DMS114 treated with DMSO at 0.1 percent for 48 hours (cell line): ENCODE measurements around the gene TMEM239.
"Not testable (repeated sequence)": the region's sequence is repeated elsewhere in the genome, so short reads cannot be mapped to it uniquely, and the experiment has no call there.

Experiments used
- DNase-seq: peaks from one replicate; lab custom pipeline; 2025; ENCODE audit not compliant: unreplicated experiment; lab: John Stamatoyannopoulos, UW

The TMEM239 gene

DNA sequence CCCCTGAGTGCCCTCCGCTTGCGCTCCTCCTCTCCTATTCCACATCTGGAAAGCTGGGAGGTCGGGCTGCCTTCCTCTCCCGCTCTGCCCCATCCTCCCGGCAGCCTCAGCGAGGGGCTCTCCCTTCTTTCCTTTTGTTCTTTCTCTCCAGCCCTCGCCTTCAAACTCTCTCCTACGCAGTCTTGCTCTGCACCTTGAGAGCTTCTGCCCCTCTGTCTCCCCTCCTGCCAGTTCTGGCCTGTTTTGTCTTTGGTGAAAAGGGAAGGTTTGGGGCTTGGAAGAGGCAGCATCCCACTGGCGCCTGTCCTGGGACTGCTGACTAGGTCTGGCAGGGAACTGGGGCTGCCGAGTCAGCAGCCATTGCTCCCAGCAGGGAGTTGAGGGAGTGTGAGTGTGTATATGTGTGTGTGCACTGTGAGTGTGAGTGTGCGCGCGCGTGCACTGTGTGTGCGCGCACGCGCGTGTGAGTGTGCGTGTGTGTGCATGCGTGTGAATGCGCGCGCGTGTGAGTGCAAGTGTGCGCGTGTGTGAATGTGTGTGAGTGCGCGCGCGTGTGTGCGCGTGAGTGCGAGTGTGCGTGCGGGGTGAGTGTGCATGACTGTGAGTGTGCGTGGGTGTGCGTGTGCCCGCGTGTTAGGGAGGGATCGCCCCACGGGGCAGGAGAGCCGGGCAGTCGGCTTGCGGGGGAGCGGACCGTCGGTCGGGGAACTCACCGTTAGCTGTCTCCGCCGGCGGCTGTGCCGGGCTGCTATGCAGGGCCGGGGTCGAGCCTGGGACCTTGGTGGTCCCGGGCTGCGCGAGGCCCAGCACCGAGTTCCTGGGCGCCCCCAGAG lies 16.3 kb upstream of the TMEM239 start:
- DNase-seq, result no peak

- no peak for DNase-seq
Observed at GRCh38 chr20:2800521-2801285, 15.5 kb upstream of the TMEM239 start, which contains the start of gene CPXM1. Gene CPXM1 (minus strand): TSS chr20:2800627. CDS start chr20:2800572, 55 bp downstream.

DNA sequence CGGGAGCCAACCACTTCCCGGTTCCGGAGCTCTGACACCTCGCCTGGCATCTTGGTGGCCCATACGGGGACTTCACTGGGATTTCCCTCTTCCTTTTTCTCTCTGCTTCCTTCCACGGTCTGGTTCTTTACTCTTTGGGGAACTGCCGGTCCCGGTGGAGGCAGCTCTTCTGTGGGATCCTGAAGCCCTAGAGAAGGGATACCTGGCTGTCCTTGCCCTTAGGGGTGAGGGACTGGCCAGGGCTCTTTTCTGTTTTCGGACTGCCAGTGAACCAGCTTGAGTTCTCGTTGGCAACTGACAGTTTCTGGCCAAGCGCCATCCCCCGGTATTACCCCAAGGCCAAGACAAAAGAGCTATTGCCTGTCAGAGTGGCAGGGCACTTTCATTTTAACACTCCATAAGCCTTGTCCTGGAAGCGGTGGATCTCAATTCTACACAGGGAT lies 14.9 kb upstream of the TMEM239 start:
- no peak for DNase-seq

- no peak for DNase-seq
Observed at GRCh38 chr20:2804041-2804828, 11.9 kb upstream of the TMEM239 start.

- no peak for DNase-seq
Observed at GRCh38 chr20:2804852-2805688, 11.1 kb upstream of the TMEM239 start.

DNA sequence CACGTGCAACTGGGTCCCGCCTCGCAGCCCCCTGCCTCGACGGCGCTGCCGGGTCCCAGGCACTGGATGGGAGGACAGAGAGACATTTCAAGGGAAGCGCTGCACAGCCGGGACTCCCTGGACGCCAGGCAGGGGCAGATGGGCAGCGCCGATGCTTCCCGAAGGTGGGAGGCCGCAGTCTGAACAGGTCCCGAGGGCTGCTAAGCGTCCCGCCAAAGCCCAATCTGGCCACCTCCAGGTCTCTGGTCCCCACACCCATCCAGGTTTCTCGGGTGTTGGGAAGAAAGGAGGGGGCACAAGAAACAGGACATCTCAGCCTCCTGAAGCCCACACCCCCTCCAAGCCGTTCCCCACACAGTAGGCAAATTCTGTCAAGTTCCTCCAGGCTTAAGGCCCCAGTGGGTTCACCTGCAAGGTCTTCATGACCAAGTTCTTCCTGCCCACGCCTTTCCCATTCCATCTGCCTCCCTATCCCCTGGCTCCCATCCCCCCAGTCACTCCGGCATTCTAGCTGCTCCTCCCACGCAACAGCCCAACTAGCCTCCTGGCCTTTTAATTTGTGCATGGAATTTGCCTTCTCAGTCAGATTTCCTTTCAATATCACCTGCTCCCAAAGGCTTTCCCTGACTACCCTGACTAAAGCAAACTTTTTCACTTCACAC lies 10.3 kb upstream of the TMEM239 start:
- no peak for DNase-seq

DNA sequence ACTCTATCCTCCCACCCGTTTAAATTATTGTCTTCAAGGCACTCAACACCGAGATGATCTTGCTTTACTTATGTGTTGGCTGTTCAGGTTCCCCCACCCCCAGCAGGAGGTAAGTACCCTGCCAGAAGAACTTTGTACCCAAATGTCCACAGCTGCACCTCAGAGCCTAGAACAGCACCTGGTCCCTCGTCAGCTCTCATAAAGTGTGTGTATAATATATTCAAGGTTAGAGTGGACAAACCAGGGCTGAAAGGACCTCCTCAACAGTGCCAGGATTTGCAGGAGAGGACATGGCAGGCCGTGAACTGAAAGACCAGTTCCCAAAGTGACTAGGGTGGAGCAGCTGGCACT lies 9.8 kb upstream of the TMEM239 start:
- no peak for DNase-seq

GRCh38 chr20:2807019-2807418 lies 9.1 kb upstream of the TMEM239 start:
- DNase-seq, result no peak

DNA sequence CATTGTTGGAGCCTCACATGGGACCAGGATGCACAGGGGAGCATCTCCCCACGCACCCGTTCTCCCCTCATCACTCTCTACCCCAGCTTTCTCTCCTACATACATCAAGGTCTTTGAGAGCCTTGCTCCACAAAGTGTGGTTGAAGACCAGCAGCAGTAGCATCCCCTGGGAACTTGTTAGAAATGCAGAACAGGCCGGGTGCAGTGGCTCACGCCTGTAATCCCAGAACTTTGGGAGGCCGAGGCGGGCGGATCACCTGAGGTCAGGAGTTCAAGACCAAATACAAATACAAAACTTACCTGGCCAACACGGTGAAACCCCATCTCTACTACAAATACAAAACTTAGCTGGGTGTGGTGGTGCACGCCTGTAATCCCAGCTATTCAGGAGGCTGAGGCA lies 8.2 kb upstream of the TMEM239 start:
- DNase-seq, result not testable (repeated sequence)

GRCh38 chr20:2809690-2810089 lies 6.5 kb upstream of the TMEM239 start:
- no peak for DNase-seq

DNA sequence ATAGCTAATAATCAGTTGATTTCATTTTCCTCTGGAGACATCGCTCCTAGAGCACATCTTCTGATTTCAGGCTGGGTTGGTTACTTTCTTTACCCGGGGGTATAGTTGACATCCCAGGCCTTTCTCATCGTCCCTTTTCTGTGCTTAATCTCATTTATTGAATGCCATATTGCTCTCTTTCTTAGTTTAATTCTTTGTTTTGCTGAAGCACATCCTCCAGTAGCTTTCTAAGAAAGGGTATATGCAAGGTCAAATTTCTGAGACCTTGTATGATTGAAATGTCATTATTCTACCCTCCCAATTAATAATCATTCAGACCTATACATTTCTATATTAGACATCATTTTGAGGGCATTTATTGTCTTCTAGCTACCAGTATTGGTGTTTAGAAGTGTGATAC lies 4.0 kb upstream of the TMEM239 start:
- no peak for DNase-seq

GRCh38 chr20:2814076-2814475 lies 2.1 kb upstream of the TMEM239 start:
- no peak for DNase-seq

DNA sequence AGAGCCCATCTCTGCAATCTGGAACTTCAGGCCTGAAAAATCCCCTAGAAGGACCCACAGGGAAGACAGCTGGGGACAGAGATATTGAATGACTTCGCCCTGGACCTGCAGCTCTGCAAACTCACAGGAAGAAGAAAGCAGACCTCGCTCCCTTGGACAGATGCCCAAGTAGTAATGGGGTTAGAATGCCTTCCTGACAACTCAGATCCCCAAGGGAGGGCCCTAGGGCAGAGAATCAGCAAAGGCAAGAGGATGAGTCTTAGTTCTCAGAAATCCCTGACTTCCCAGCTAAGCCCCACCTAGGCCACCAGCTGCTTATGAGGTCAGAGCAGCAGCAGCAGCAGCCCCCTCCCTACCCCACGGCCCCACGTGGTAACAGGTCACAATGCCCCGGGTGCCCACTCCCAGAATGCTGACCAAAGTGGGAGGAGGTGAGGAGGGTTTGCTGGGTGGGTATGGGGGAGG lies 1.5 kb upstream of the TMEM239 start, which contains the start of gene C20orf141:
Gene C20orf141 (plus strand): TSS at position 401 of the 465 bp plus-strand sequence. CDS start 198 bp downstream, outside the sequence.
- no peak for DNase-seq

- no peak for DNase-seq
Observed at GRCh38 chr20:2815242-2815900, 793 bp upstream of the TMEM239 start.

DNA sequence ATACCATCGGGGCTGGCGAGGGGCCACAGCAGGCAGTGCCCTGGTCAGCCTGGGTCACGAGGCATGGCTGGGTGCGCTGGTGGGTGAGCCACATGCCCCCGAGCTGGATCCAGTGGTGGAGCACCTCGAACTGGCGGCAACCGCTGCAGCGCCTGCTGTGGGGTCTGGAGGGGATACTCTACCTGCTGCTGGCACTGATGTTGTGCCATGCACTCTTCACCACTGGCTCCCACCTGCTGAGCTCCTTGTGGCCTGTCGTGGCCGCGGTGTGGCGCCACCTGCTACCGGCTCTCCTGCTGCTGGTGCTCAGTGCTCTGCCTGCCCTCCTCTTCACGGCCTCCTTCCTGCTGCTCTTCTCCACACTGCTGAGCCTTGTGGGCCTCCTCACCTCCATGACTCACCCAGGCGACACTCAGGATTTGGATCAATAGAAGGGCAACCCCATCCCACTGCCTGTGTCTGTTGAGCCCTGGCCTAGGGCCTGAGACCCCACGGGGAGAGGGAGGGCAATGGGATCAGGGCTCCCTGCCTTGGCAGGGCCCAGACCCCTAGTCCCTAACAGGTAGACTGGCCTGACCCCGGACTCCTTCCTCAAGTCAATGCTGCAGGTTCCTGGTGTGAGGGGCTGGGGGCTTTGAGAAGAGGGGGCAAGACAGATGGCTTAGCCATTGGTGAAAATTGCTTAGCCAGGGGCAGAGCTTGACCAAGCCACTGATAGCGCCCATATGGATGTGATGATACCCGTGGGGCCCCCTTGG lies 598 bp downstream of the TMEM239 start:
- no peak for DNase-seq

DNA sequence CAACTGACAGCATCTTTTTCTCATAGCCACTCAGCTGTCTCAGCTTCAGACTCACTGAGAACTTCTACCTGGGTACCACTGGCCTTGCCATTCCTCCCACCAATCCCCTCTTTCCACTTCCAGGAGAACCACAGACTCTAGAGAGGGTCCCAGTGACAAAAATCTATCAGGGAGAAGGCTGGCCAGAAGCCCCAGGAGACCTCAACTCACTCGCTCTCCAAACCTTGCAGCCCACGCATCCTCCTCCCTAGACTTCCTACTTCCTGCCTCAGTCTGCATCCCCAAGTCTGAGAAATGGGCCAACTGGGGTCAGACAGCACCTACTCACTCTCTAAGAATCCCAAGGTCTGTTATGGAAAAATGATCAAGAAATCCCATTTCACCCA lies 1.2 kb downstream of the TMEM239 start:
- DNase-seq, result no peak

GRCh38 chr20:2817891-2818595 lies 1.9 kb downstream of the TMEM239 start:
- DNase-seq, result no peak
